Head of caudate nucleus (tissue), 42 donors: ENCODE data around the gene ADH1C.

Source experiments
- DNase-seq, 42 donors: peaks; one replicate each; pipeline versions ENCODE4 v3.0.0 to v3.0.0-alpha.2; 2020 to 2021; ENCODE audit warnings: mixed read lengths in 7 of 42
- intact Hi-C: fragments of 100-400 bp; cut with DNase I; formaldehyde crosslinking; loops from one replicate; pipeline ENCODE4 v1.15.0; 2022

The ADH1C gene

GRCh38 chr4:99315839-99316238, 36.7 kb downstream of the ADH1C start:
- DNase-seq = no peak
- intact Hi-C loops = no loop called here

- no peak for DNase-seq
- intact Hi-C loops = no loop called here
These were observed 38.3 kb downstream of the ADH1C start for GRCh38 chr4:99314211-99314610.

GRCh38 chr4:99310389-99310788, 42.2 kb downstream of the ADH1C start:
- no peak for DNase-seq
- intact Hi-C loops = no loop called here

GRCh38 chr4:99305638-99306400, 46.7 kb downstream of the ADH1C start:
- intact Hi-C loops = no loop called here
- DNase-seq = no peak

DNA sequence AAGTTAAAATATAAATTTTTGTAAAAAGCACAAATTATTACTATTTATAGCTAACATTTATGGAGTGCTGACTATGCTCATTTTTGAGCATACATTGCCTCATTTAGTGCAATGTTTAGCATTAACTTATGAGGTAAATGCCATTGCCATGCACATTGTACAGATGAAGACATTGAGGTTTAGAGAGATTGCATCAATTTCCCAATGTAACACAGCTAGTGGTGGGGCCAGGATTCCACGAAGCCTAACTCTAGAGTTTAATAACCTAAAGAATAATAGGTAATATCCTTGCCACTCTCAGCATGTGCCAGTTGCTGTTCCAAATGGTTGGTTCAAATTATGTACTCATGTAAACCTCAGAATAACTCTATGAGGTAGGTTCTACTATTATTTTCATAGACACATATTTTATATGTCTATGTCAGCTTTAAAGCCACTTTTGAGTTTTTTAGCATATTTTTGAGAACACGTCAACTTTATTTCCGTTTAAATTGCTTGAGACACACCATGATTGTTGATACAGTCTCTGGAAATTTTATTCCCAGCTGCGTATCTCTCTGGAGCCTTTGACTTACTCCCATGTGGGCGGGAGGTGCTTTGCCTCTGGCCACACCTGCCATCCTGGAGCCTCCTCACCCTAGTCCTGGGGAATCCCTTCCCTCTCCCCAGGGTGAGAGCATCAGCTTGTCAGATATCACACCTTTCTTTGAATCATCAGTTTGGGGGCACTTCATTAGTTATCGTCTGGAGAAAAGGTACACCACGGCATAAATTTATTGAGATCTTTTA, 51.0 kb downstream of the ADH1C start:
- intact Hi-C loops = no loop called here
- DNase-seq = no peak

GRCh38 chr4:99300934-99301333, 51.6 kb downstream of the ADH1C start:
- intact Hi-C loops = no loop called here
- DNase-seq = peak in 5 of 42 donors; percentile 8 to 47 (median 10)

DNA sequence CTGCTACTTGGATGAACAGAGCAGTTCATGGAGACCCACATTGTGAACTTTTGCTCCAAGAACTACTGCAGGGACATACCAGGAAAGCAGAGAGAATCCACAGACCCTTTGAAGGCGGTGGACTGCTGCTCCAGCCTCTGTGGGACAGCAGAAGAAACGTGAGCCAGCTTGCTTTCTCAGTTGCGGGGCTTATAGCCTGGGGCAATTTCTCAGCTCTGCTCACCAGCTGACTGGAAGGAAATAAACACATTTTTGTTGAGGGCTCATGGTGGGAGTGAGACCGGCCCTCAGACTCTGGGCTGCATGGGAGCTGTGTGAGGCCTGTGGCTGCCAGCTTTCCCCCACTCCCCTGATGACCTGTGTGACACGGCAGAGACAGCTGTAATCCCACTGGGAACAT, 59.2 kb downstream of the ADH1C start:
- intact Hi-C loops = no loop called here
- DNase-seq = no peak

DNA sequence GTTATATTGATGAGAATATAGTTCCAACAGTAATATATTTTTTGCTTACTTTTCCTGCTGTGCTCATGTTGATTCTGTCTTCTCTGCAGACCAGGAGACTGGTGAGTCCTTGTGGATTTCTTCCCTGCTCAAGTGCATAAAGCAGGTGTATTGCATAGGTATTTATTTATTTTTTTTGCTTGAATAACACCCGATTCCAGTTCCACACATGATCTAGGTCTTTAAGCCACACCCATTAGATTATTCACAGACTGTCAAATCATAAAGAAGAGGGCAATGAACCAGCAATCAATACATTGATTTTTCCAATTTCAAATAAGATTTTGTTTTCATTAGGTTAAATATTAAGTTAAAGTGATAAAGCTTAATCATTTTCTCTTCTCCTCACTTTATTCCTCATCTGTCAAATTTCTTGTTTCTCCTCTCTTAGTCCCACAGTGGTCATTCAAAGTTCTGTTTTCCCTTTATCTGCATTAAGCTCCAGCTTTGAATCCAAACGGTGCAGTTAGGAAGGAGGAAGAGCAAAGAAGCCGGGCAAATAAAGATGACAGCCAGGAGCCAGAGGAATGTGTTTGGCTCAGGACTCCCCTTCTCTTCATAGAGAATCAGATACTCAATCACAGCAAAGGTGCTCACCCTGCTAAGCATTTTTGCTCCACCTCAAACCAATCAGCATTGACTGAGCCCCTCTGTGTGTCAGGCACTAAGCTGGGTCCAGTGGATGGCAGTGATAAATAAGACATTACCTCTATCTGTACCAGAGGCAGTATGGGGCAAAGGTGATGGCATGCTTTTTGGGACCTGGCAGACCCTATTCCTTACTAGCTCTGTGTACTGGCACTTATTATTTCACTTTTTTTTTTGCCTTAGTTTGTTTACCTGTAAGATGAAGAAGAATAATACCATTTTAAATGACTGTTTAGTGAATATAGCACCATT, 61.4 kb downstream of the ADH1C start, which contains the start of gene ADH1A:
Gene ADH1A, minus strand, starts transcription at position 138 of the 939 bp plus-strand sequence. Its CDS starts 71 bp downstream, at position 67.
- intact Hi-C loops = no loop called here
- DNase-seq = no peak
